ENCODE measurements around the gene NFU1. TPM values are rescaled to one million over a fixed set of nuclear protein-coding genes. Genes with fewer than 3 reads are reported as not detected.

NFU1 gene
- total and polyA plus RNA-seq, 9 of the 15 experiments (the other 6 are each of a cell fraction or from before 2014, with no cell fraction given) = 33.3 to 61.8 (median 53.7) TPM

GRCh38 chr2:69385443-69386151 lies 51.6 kb downstream of the NFU1 start (continued):
- TF ChIP-seq KLF13 (tag; IDR thresholded peaks at IDR 0.05; ENCODE audit: borderline replicate concordance, low read depth) (no peak), HMG20B (CRISPR knock-in tag; IDR thresholded peaks at IDR 0.05) (no peak), ILK (tag; IDR thresholded peaks at IDR 0.05; ENCODE audit: borderline replicate concordance, low read depth) (no peak), AFF4 (CRISPR knock-in tag; IDR thresholded peaks at IDR 0.05) (0 out of 2 replicates have a peak, but pooled peaks have one; percentile 47), JUND (IDR thresholded peaks at IDR 0.05; ENCODE audit: borderline replicate concordance, low read depth, low read length) (peak; percentile 86), JUND (tag; IDR thresholded peaks at IDR 0.05; ENCODE audit: borderline replicate concordance, low read depth, low read length) (peak; percentile 35; the same call in 1 of the 3 replicates), RCOR1 (IDR thresholded peaks at IDR 0.05; ENCODE audit: borderline replicate concordance in 1 of 2, low read depth in 2 of 2, low read length in 2 of 2) (peak in 1 of 2 experiments; percentile 85; a peak in 2 of 4 replicates), KLF1 (tag; IDR thresholded peaks at IDR 0.05) (peak; percentile 80), ZEB2 (IDR thresholded peaks at IDR 0.05) (peak; percentile 88), JUN (IDR thresholded peaks at IDR 0.05; ENCODE audit: borderline replicate concordance, low read depth, low read length) (peak; percentile 60; the same call in 1 of the 2 replicates), JUN (CRISPR knock-in tag; IDR thresholded peaks at IDR 0.05; ENCODE audit: borderline replicate concordance) (no peak), CBFB (CRISPR knock-in tag; IDR thresholded peaks at IDR 0.05) (no peak), ZNF347 (CRISPR knock-in tag; IDR thresholded peaks at IDR 0.05; ENCODE audit: low read depth) (no peak), ATF7 (IDR thresholded peaks at IDR 0.05) (peak; percentile 89), HSF4 (CRISPR knock-in tag; IDR thresholded peaks at IDR 0.05; ENCODE audit: borderline replicate concordance) (no peak)
- TF ChIP-seq, protein P1, sequence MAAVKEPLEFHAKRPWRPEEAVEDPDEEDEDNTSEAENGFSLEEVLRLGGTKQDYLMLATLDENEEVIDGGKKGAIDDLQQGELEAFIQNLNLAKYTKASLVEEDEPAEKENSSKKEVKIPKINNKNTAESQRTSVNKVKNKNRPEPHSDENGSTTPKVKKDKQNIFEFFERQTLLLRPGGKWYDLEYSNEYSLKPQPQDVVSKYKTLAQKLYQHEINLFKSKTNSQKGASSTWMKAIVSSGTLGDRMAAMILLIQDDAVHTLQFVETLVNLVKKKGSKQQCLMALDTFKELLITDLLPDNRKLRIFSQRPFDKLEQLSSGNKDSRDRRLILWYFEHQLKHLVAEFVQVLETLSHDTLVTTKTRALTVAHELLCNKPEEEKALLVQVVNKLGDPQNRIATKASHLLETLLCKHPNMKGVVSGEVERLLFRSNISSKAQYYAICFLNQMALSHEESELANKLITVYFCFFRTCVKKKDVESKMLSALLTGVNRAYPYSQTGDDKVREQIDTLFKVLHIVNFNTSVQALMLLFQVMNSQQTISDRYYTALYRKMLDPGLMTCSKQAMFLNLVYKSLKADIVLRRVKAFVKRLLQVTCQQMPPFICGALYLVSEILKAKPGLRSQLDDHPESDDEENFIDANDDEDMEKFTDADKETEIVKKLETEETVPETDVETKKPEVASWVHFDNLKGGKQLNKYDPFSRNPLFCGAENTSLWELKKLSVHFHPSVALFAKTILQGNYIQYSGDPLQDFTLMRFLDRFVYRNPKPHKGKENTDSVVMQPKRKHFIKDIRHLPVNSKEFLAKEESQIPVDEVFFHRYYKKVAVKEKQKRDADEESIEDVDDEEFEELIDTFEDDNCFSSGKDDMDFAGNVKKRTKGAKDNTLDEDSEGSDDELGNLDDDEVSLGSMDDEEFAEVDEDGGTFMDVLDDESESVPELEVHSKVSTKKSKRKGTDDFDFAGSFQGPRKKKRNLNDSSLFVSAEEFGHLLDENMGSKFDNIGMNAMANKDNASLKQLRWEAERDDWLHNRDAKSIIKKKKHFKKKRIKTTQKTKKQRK (IDR thresholded peaks at IDR 0.05; ENCODE audit: borderline replicate concordance, low read depth, low read length) = no peak
- TF ChIP-seq, protein P2, sequence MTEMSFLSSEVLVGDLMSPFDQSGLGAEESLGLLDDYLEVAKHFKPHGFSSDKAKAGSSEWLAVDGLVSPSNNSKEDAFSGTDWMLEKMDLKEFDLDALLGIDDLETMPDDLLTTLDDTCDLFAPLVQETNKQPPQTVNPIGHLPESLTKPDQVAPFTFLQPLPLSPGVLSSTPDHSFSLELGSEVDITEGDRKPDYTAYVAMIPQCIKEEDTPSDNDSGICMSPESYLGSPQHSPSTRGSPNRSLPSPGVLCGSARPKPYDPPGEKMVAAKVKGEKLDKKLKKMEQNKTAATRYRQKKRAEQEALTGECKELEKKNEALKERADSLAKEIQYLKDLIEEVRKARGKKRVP (CRISPR knock-in tag; IDR thresholded peaks at IDR 0.05) = peak; percentile 99
- TF ChIP-seq, protein P3, sequence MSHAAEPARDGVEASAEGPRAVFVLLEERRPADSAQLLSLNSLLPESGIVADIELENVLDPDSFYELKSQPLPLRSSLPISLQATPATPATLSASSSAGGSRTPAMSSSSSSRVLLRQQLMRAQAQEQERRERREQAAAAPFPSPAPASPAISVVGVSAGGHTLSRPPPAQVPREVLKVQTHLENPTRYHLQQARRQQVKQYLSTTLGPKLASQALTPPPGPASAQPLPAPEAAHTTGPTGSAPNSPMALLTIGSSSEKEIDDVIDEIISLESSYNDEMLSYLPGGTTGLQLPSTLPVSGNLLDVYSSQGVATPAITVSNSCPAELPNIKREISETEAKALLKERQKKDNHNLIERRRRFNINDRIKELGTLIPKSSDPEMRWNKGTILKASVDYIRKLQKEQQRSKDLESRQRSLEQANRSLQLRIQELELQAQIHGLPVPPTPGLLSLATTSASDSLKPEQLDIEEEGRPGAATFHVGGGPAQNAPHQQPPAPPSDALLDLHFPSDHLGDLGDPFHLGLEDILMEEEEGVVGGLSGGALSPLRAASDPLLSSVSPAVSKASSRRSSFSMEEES (CRISPR knock-in tag; IDR thresholded peaks at IDR 0.05) = no peak

All from K562 (cell line).